Liver (tissue), 3 donors: Measurements from ENCODE around the gene B3GNT5.

Experiments used
- GABPA ChIP-seq, 2 donors: IDR thresholded peaks in 1 of 2; conservative IDR thresholded peaks in 1 of 2; 2 replicates each; pipeline ENCODE4 v1.6.1; 2016; ENCODE audit warnings: antibody characterized with exemption in 2 of 2, mild to moderate bottlenecking in 1 of 2, moderate library complexity in 1 of 2
- TF ChIP-seq, protein P1 (sequence below): fragments of 150-350 bp; IDR thresholded peaks from 2 replicates; pipeline ENCODE4 v1.5.1; 2017; ENCODE audit warnings: improper control_type of control experiment, low read depth, low read length; ENCODE audit not compliant: missing input control
- donor health status: healthy.
- donor health status: healthy.

GRCh38 chr3:183279371-183279770 lies 26.3 kb downstream of the B3GNT5 start:
- TF ChIP-seq GABPA (IDR thresholded peaks at IDR 0.05 in 1 of 2, conservative IDR thresholded peaks at IDR 0.05 in 1 of 2) = no peak
- TF ChIP-seq, protein P1, sequence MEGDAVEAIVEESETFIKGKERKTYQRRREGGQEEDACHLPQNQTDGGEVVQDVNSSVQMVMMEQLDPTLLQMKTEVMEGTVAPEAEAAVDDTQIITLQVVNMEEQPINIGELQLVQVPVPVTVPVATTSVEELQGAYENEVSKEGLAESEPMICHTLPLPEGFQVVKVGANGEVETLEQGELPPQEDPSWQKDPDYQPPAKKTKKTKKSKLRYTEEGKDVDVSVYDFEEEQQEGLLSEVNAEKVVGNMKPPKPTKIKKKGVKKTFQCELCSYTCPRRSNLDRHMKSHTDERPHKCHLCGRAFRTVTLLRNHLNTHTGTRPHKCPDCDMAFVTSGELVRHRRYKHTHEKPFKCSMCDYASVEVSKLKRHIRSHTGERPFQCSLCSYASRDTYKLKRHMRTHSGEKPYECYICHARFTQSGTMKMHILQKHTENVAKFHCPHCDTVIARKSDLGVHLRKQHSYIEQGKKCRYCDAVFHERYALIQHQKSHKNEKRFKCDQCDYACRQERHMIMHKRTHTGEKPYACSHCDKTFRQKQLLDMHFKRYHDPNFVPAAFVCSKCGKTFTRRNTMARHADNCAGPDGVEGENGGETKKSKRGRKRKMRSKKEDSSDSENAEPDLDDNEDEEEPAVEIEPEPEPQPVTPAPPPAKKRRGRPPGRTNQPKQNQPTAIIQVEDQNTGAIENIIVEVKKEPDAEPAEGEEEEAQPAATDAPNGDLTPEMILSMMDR = no peak
